HG03558 (cell line): Measurements from ENCODE around the gene KANSL1L.

Source experiments
- ATAC-seq: cut with Tn5 transposase; IDR thresholded peaks from one replicate; pipeline ENCODE4 v1.9.1; 2021; ENCODE audit warnings: moderate number of reproducible peaks; ENCODE audit not compliant: unreplicated experiment; ENCODE audit errors: extremely low read depth

Gene KANSL1L

GRCh38 chr2:210002158-210003157, 168.8 kb downstream of the KANSL1L start, which contains the start of gene RPE:
Gene RPE (plus strand): TSS chr2:210002638. CDS start chr2:210002662, 24 bp downstream.
- peak; percentile 99 for ATAC-seq

- ATAC-seq: no peak
Measured at GRCh38 chr2:210000464-210001324, 170.5 kb downstream of the KANSL1L start.

GRCh38 chr2:209998596-209998995, 172.6 kb downstream of the KANSL1L start:
- ATAC-seq: no peak

GRCh38 chr2:209993968-209994367, 177.2 kb downstream of the KANSL1L start:
- ATAC-seq: no peak

- ATAC-seq: no peak
Measured at GRCh38 chr2:209990838-209991237, 180.4 kb downstream of the KANSL1L start.

GRCh38 chr2:209988010-209988409, 183.2 kb downstream of the KANSL1L start:
- peak; percentile 42 for ATAC-seq

- no peak for ATAC-seq
Measured at GRCh38 chr2:209986415-209986814, 184.8 kb downstream of the KANSL1L start.

GRCh38 chr2:209985874-209986273, 185.3 kb downstream of the KANSL1L start:
- ATAC-seq: no peak

GRCh38 chr2:209984291-209984690, 186.9 kb downstream of the KANSL1L start:
- ATAC-seq: no peak

- no peak for ATAC-seq
Measured at GRCh38 chr2:209977386-209978239, 193.6 kb downstream of the KANSL1L start.

- peak; percentile 64 for ATAC-seq
Measured at GRCh38 chr2:209976698-209977385, 194.4 kb downstream of the KANSL1L start.

- no peak for ATAC-seq
Measured at GRCh38 chr2:209974576-209974975, 196.6 kb downstream of the KANSL1L start.

- ATAC-seq: no peak
Measured at GRCh38 chr2:209973328-209973727, 197.9 kb downstream of the KANSL1L start.
